Coronary artery (tissue), 2 donors: Measurements from ENCODE around the gene HVCN1.

Source experiments
- DNase-seq: peaks from one replicate; pipeline ENCODE4 v3.0.0-alpha.2; 2017; ENCODE audit warnings: low spot score
- H3K27ac ChIP-seq, 2 donors: fragments of 200-600 bp; sonication (generic); one replicate each; pipeline ENCODE4 v1.5.1; 2016 to 2019
- H3K4me3 ChIP-seq: fragments of 200-600 bp; sonication (generic); 2 replicates; pipeline ENCODE4 v1.5.1; 2016; ENCODE audit warnings: mild to moderate bottlenecking, moderate library complexity
- TF ChIP-seq, protein P1 (sequence below): fragments of 200-600 bp; sonication (generic); IDR thresholded peaks from one replicate; pipeline ENCODE4 v1.5.1; 2019; ENCODE audit warnings: antibody characterized with exemption

Gene HVCN1

DNA sequence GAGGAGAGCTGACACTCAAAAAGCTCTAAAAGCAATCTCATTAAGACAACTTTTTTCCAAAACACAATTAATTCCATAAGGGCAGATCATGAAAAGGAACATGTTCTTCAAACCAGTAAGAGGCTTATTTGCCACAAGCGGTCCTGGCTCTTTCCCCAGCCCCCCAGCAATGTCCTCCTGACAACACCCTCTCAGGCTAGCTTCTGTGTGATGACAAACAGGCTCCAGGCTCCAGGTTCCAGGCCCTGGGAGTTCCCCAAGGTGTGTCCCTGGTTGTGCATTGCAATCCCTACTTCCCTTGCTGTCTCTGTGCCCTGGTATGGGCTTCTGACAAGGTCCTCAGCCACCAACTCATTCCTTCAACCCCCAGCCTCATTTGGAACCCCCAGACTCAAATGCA, 8.9 kb downstream of the HVCN1 start:
- Histone ChIP-seq H3K4me3 (no peak overlapping the region), H3K27ac (no peak overlapping the region)
- TF ChIP-seq, protein P1, sequence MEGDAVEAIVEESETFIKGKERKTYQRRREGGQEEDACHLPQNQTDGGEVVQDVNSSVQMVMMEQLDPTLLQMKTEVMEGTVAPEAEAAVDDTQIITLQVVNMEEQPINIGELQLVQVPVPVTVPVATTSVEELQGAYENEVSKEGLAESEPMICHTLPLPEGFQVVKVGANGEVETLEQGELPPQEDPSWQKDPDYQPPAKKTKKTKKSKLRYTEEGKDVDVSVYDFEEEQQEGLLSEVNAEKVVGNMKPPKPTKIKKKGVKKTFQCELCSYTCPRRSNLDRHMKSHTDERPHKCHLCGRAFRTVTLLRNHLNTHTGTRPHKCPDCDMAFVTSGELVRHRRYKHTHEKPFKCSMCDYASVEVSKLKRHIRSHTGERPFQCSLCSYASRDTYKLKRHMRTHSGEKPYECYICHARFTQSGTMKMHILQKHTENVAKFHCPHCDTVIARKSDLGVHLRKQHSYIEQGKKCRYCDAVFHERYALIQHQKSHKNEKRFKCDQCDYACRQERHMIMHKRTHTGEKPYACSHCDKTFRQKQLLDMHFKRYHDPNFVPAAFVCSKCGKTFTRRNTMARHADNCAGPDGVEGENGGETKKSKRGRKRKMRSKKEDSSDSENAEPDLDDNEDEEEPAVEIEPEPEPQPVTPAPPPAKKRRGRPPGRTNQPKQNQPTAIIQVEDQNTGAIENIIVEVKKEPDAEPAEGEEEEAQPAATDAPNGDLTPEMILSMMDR = no peak
- DNase-seq = no peak

DNA sequence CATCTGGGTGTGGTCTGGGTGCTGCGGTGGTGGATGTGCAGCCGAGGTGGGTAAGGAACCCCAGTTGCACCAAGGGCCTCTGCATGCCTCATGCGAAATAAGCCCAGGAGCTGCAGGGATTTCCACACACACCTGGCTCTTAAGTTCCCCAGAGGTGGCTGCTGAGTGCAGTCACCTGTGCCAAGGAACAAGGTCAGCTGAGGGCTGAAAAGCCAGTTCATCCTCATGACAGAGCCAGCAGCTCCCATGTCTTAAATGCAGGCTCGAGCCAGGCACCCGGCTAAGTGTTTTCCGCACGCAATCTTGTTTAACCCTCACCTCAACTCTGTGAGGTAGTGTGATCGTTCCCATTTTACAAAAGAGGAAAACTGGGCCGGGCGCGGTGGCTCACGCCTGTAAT, 9.7 kb downstream of the HVCN1 start:
- TF ChIP-seq, protein P1 = no peak
- H3K27ac ChIP-seq = no peak overlapping the region
- no peak for DNase-seq
- H3K4me3 ChIP-seq = no peak overlapping the region

DNA sequence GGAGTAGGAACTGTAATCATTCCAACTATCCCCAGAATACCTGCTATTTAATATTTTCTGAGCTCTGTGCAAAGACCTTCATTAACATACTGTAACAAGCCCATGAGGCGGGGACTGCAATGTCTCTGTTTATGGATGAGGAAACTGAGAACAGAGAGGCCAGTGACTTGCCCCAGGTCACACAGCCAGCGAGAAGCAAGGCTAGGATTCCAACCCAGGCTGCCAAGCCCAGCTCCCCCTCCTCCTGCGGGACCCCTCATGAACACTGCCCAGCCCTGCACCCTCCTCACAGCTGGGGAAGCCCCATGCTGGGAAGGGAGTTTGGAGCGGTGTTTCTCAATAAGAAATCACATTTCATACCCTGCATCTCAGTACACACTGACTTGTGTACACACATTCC, 10.9 kb downstream of the HVCN1 start:
- Histone ChIP-seq H3K4me3 (no peak overlapping the region), H3K27ac (peak overlapping the region in 1 of 2 donors; percentile 45)
- DNase-seq = no peak
- TF ChIP-seq, protein P1 = no peak

DNA sequence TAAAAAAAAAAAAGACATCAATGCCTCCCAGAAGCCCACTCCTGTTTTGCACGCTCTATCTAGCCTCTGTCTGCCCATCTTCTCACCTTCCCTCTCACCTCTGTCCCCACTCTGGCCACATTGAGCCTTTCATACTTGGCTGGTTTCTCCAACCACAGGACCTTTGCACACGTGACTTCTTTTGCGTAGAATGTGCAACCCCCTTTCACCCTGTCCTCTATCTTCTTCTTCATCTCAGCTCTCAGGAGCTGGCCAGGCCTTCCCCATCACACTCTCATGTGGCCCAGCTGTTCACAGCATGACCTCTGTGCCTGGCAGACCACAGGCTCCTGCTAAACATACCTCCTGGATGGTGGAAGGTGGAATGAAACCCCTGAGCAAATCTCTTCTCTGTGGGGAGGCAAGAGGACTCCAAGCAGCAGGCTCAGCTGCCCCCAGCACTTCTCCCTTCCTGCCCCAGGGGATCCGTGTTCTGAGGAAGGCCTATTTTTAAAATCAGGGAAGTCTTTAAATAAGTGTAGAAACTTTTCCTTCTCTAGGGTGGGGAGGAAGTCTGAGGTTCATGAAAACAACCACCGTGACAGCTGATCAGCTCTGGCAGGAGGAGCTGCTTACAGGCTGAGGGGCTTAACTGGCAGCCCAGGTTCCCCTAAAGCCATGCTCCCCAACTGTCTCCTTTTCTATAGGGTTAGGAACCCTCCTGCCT, 11.6 kb downstream of the HVCN1 start:
- Histone ChIP-seq H3K4me3 (no peak overlapping the region), H3K27ac (peak overlapping the region in 1 of 2 donors; percentile 45)
- TF ChIP-seq, protein P1 = no peak
- DNase-seq = no peak

DNA sequence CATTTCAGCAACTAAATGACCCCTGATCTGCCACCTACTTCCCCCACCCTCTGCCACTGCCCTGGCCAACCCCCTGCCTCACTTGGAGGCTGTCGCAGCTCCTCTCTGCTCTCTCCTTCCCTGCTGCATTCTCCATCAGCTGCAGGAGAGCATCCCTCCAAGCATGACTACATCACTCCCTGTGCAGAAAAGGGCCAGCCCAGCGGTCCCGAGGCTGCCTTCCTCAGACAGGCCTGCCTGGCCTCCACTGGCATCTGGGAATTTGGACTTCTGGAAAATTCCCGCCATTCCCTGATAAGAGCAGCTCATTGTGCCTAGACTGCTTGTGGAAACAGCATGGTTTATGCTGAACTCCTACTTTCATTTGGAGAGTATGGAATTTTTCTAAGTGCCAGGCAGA, 12.7 kb downstream of the HVCN1 start:
- Histone ChIP-seq H3K4me3 (no peak overlapping the region), H3K27ac (no peak overlapping the region)
- TF ChIP-seq, protein P1 = no peak
- DNase-seq = no peak

DNA sequence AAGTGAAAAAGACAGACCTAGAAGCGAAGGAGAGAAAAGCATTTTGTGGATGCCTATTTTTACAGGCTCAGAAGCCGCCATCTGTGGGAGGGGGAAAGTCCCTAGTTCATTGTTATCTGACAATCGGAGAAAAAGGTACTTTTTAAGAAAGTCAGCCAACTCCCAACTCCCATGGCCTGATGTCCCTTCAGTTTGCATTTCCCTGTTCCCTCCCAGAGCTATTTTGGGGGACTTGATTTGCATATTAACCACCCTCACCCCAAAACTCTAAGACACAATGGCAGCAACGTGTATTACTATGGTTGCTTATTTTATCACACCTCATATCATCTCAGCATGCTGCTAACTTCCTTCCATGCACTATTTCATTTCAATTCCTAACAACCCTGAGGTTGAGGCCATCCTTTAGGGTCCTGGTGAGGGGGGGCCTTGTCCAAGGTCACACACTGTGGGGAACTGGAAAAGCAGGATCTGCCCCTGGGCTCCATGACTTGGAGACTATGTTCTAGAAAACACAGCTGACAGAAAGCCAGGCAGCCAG, 18.7 kb downstream of the HVCN1 start:
- no peak for DNase-seq
- TF ChIP-seq, protein P1 = no peak
- Histone ChIP-seq H3K4me3 (no peak overlapping the region), H3K27ac (no peak overlapping the region)

DNA sequence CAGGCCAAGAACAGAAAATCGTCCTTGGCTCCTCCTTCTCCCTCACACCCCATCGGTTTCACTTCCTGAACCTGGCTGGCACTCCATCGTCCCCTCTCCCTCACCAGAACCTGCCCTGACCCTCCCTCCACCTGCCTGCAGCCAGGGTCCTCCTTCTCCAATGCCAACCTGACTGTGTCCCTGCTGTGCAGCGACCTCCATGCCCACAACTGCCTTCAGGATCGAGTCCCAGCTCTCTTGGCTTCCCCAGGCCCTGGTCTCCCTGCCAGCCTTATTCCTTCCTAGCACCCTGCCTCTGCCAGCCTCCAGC, 19.8 kb downstream of the HVCN1 start:
- no peak overlapping the region for H3K4me3 ChIP-seq
- no peak for DNase-seq
- TF ChIP-seq, protein P1 = no peak
- no peak overlapping the region for H3K27ac ChIP-seq
